Activated CD8-positive, alpha-beta memory T cell treated with anti-CD3 and anti-CD28 coated beads, Interleukin-2, amount 50 U/mL, for 4 hours (primary cell): Measurements from ENCODE around the gene CCDC85C.

Experiments used
- DNase-seq: peaks from one replicate; pipeline ENCODE4 v3.0.0-alpha.2; 2020

CCDC85C gene

GRCh38 chr14:99519931-99520421 lies 84.0 kb downstream of the CCDC85C start:
- no peak for DNase-seq

- no peak for DNase-seq
Observed at GRCh38 chr14:99519347-99519881, 84.6 kb downstream of the CCDC85C start.

GRCh38 chr14:99518441-99519346 lies 85.3 kb downstream of the CCDC85C start:
- DNase-seq, result peak; percentile 85

GRCh38 chr14:99517643-99518381 lies 86.2 kb downstream of the CCDC85C start:
- DNase-seq, result no peak

DNA sequence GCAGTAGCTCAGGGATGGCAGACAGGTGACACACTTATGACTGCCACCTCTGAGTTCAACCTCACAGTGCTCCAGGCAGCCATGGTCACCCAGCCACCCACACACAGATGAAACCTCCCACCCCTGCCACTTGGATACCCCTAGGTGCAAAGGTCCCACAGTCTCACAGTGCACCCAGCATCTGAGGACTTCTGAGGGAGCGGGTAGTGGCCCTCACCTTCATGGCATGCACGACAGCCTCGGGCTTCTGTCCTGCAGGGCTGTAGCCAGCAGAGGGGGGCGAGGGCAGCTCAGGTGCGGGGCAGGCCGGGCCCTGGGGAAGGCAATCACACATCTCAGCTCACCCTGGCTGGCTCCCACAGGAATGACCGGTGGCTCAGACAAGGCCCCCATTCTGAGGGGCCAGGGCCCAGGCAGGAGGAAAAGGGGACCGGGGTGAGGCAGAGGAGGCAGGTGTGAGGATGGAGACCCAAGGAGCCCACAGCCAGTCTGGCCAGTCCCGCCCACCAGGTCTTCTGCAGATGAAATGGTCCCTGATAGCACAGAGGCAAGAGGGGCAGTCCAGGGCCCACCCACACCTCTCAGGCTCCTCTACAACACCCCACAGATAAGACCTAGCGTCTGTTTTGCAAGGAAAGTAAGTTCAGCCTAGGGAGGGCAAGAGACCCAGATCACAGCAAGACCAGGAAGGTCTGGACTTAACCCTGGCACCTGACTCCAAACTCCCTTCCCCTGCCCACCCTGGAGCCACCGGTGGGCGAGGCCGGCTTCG lies 87.0 kb downstream of the CCDC85C start:
- no peak for DNase-seq

- no peak for DNase-seq
Observed at GRCh38 chr14:99516156-99516870, 87.7 kb downstream of the CCDC85C start.

GRCh38 chr14:99515301-99516155 lies 88.5 kb downstream of the CCDC85C start:
- no peak for DNase-seq

GRCh38 chr14:99514552-99515300 lies 89.3 kb downstream of the CCDC85C start:
- no peak for DNase-seq

GRCh38 chr14:99513946-99514551 lies 90.0 kb downstream of the CCDC85C start:
- no peak for DNase-seq

- DNase-seq, result no peak
Observed at GRCh38 chr14:99513183-99513694, 90.8 kb downstream of the CCDC85C start.

DNA sequence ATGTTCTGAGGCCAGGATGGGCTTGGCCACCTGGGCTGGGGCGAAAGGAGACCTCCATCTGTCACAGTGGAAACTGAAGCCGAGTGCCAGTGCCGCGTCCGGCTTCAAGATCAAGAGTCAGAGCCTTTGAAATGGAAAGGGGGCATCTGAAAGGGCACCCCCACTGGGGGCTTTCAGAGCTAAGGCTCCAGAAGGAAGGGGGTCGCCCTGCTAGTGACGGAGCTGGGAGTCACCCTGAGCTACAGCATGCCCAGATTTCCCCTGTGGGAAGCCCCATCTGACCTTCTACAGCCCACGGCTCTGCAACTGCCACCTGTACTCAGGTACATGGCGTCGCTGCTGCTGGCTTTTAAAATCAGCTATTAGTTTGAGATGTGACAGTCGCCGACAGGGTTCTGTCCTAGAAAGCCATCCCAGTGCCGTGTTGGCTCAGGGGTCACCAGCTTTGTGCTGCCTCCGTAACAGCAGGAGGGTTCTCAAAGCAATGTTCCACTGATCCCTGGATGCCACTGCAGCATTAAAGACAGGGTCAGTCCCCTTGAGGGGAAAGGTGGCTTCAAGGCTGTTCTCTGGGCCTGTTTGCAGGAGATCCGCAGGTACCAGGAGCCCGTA lies 91.3 kb downstream of the CCDC85C start:
- DNase-seq, result no peak

- no peak for DNase-seq
Observed at GRCh38 chr14:99512110-99512449, 91.9 kb downstream of the CCDC85C start.

DNA sequence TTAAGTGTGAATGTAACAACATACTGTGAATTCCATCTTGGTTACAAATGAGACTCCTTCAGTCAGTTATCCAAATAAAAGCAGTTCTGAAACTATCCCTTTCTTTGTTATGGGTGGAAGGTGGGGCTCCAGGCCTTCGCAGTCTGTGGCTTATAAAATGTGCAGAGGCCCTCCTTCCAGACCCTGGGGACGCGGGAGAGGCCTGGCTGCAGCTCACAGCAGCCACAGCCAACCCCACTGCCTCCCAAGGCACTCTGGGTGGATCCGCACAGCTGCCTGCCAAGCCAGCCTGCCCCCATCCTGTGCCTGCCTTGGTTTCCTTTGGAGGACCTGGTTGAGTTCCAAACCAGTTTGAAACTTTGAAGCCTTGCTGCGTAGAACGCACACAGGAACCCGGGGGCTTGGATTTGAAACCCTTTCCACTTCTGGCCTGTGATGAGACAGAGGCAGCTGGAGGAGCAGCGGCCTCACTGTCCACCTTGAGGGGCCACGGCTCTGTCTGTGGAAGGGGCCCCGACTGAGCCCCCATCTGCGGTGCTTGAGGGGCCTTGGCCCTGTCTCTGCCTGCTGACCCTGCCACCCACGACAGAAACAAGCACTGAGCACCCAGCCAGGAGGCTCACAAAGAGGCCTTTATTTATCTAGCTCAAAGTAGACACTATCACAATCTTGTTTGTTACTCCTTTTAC lies 92.4 kb downstream of the CCDC85C start:
- DNase-seq, result no peak

DNA sequence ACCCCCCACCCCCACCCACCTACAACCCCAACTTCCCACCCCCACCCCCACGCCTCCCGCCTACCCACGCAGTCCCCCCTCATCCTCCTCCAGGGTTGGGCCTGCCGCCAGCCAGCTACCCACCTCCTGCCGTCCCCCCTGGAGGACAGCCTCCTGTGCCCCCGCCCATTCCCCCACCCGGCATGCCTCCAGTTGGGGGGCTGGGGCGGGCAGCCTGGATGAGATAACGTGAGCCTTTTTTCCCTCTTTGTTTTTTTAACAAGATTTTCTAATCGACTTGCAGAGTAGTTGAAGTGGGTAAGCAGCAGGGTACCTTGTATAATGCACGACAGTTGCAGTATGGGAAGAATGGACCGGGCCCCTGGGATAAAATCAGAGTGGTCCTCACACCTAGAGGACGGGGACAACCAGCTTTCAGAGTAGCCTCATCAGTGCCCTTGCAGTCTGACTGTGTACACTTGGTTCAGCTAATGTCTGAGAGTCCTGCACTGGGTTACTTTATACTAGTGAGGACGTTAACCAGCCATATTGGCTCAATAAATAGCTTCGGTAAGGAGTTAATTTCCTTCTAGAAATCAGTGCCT lies 93.4 kb downstream of the CCDC85C start:
- DNase-seq, result no peak

DNA sequence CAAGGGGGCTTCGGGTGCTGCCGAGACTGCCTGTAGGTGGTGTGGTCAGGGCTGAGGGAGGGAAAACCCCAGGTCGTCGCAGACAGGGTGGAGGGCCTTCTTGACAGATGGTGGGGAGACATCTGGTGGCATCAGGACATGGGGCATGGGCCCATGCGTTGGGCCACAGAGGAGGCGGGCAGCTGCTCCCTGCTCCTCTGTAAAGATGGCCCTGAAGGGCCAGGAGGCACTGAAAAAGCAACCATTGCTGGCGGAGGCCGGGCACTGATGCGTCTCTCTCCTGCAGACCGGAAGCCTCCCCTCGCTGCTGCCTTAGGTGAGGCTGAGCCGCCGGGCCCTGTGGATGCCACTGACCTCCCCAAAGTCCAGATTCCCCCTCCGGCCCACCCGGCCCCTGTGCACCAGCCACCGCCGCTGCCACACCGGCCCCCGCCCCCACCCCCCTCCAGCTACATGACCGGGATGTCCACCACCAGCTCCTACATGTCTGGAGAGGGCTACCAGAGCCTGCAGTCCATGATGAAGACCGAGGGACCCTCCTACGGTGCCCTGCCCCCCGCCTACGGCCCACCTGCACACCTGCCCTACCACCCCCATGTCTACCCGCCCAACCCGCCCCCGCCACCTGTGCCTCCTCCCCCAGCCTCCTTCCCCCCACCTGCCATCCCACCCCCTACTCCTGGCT lies 94.0 kb downstream of the CCDC85C start:
- no peak for DNase-seq

DNA sequence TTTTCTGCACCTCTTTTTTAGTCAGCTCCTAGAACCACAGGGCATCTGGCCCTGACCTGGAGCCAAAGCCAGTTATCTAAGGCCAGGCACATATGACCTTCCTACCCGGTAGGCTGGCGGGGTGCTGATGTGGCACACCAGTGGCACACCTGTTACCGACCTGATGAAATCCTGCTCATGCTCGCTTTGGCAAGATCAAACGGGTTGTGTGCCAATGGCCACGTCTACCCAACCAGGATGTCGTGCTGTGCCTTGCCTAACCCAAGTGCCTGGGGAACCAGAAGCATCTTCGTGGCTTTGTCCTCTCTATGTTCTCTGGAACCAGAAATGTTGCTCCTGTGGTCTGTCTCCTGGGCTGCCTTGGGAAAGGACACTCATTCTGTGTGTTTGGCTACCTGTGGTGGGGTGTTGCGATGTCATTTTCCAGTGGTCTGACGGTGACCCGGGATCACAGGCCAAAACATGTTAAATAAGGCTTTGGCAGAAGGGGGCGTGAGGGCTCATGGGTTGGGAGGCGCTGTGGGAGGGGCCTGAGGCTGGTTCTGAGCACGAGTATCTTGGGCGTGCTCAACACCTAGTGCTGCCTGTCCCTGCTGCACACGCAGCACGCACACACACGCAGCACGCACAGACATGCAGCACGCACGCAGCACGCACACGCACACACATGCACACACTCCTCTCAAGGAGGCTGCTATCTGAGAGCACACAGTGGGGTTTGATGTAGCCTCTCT lies 94.9 kb downstream of the CCDC85C start:
- DNase-seq, result no peak
